SK-N-SH (cell line): ENCODE data around the gene TBC1D8. TPM values are rescaled to one million over a fixed set of nuclear protein-coding genes. Genes with fewer than 3 reads are reported as not detected.

Experiments used
- CTCF ChIA-PET: fragments of 300-600, 350-600 bp; formaldehyde crosslinking; extraction: SDS; loops from one replicate; lab custom pipeline; 2021; lab: Yijun Ruan, JAX
- POLR2A ChIA-PET: fragments of 350-600 bp; sonication (Branson Sonifier 250); formaldehyde crosslinking; extraction: SDS; loops from one replicate; lab custom pipeline; 2020; ENCODE audit warnings: antibody characterized with exemption, inconsistent platforms; lab: Yijun Ruan, JAX
- DNase-seq: peaks from one replicate; pipeline ENCODE4 v3.0.0; 2012
- H2AFZ ChIP-seq: fragments of 200-600 bp; sonication (generic); 2 replicates; pipeline ENCODE4 v1.8.1; 2016; ENCODE audit warnings: antibody characterized with exemption, mild to moderate bottlenecking, low read depth
- H3F3A ChIP-seq: fragments of 200-600 bp; sonication (generic); replicated peaks from 2 replicates; pipeline ENCODE3; 2016; ENCODE audit warnings: antibody characterized with exemption, mild to moderate bottlenecking; ENCODE audit not compliant: insufficient read depth
- H3K27ac ChIP-seq, 2 experiments: fragments of 200-500 bp in 1 of 2; fragments of 200-600 bp in 1 of 2; sonication (Bioruptor generic) in 1 of 2; sonication (generic), shearing (Covaris generic) in 1 of 2; 2 replicates each; pipeline versions ENCODE4 v1.5.1 to v1.6.1; 2014 to 2016; ENCODE audit warnings: low read depth in 2 of 2, inconsistent platforms in 1 of 2, low read length in 1 of 2, mild to moderate bottlenecking in 1 of 2, mixed read lengths in 1 of 2
- H3K27me3 ChIP-seq: fragments of 200-600 bp; sonication (generic), shearing (Covaris generic); 2 replicates; pipeline ENCODE4 v1.6.1; 2016; ENCODE audit warnings: mixed run types; ENCODE audit not compliant: insufficient read depth
- H3K36me3 ChIP-seq, 2 experiments: fragments of 200-500 bp in 1 of 2; fragments of 200-600 bp in 1 of 2; sonication (Bioruptor generic) in 1 of 2; sonication (generic) in 1 of 2; replicated peaks in 1 of 2; 2 replicates each; pipeline versions ENCODE3 to v1.5.1; 2014 to 2016; ENCODE audit warnings: low read length in 1 of 2, mild to moderate bottlenecking in 1 of 2; ENCODE audit not compliant: insufficient read depth in 2 of 2, control insufficient read depth in 1 of 2
- H3K4me1 ChIP-seq, 2 experiments: fragments of 200-500 bp in 1 of 2; fragments of 200-600 bp in 1 of 2; sonication (Bioruptor generic) in 1 of 2; sonication (generic), shearing (Covaris generic) in 1 of 2; 2 replicates each; pipeline versions ENCODE4 v1.5.1 to v1.6.1; 2014 to 2016; ENCODE audit warnings: low read depth in 1 of 2, low read length in 1 of 2, mixed run types in 1 of 2; ENCODE audit not compliant: insufficient read depth in 2 of 2, control insufficient read depth in 1 of 2
- H3K4me2 ChIP-seq: fragments of 200-600 bp; sonication (generic), shearing (Covaris generic); 2 replicates; pipeline ENCODE4 v1.6.1; 2017; ENCODE audit warnings: mixed run types
- H3K4me3 ChIP-seq, 2 experiments: fragments of 200-500 bp in 1 of 2; fragments of 200-600 bp in 1 of 2; sonication (Bioruptor generic) in 1 of 2; sonication (generic), shearing (Covaris generic) in 1 of 2; 2 replicates each; pipeline versions ENCODE4 v1.5.1 to v1.8.1; 2014 to 2016; ENCODE audit warnings: low read depth in 2 of 2, inconsistent platforms in 1 of 2, low read length in 1 of 2, mild to moderate bottlenecking in 1 of 2, mixed read lengths in 1 of 2, moderate library complexity in 1 of 2
- H3K79me2 ChIP-seq: fragments of 200-600 bp; sonication (generic); 2 replicates; pipeline ENCODE4 v1.8.1; 2017; ENCODE audit warnings: mild to moderate bottlenecking; ENCODE audit not compliant: insufficient read depth
- H3K9ac ChIP-seq: fragments of 200-600 bp; sonication (generic); 2 replicates; pipeline ENCODE4 v1.6.1; 2017; ENCODE audit warnings: mixed run types
- H3K9me2 ChIP-seq: fragments of 200-600 bp; sonication (generic); 2 replicates; pipeline ENCODE4 v1.6.1; 2017; ENCODE audit warnings: mixed run types
- H3K9me3 ChIP-seq: fragments of 200-600 bp; sonication (generic); 2 replicates; pipeline ENCODE4 v1.6.1; 2017; ENCODE audit warnings: mixed run types, mild to moderate bottlenecking, moderate library complexity
- H4K20me1 ChIP-seq: fragments of 200-600 bp; sonication (generic); 2 replicates; pipeline ENCODE4 v1.6.1; 2017; ENCODE audit warnings: mild to moderate bottlenecking, mixed run types; ENCODE audit not compliant: insufficient read depth
- ELF1 ChIP-seq: IDR thresholded peaks from 2 replicates; pipeline ENCODE4 v1.4.0; 2012
- EP300 ChIP-seq, 2 experiments: IDR thresholded peaks; 2 replicates each; pipeline versions ENCODE4 v1.4.0 to v1.6.1; 2012; ENCODE audit warnings: borderline replicate concordance in 1 of 2, low read depth in 1 of 2, low read length in 1 of 2
- EZH2phosphoT487 ChIP-seq: fragments of 200-600 bp; sonication (generic); IDR thresholded peaks from 2 replicates; pipeline ENCODE4 v1.6.1; 2017; ENCODE audit warnings: low read depth, mixed run types, mild to moderate bottlenecking, antibody characterized with exemption, moderate library complexity, borderline replicate concordance
- FOSL2 ChIP-seq: IDR thresholded peaks from 2 replicates; pipeline ENCODE4 v1.4.0; 2012; ENCODE audit warnings: low read depth, mild to moderate bottlenecking, moderate library complexity, borderline replicate concordance
- FOXJ3 ChIP-seq: sonication (generic); formaldehyde crosslinking; IDR thresholded peaks from 2 replicates; pipeline ENCODE4 v1.5.1; 2020; ENCODE audit warnings: mild to moderate bottlenecking, missing genetic modification reagents
- GABPA ChIP-seq: IDR thresholded peaks from 2 replicates; pipeline ENCODE4 v1.4.0; 2012; ENCODE audit warnings: low read depth, mild to moderate bottlenecking
- IRF3 ChIP-seq: fragments of 150-350 bp; IDR thresholded peaks from 2 replicates; pipeline ENCODE4 v1.6.1; 2016; ENCODE audit warnings: mild to moderate bottlenecking, low read depth, low read length
- JUND ChIP-seq: IDR thresholded peaks from 2 replicates; pipeline ENCODE4 v1.4.0; 2012
- MAX ChIP-seq: IDR thresholded peaks from 2 replicates; pipeline ENCODE4 v1.4.0; 2012; ENCODE audit warnings: low read depth
- MEF2A ChIP-seq: IDR thresholded peaks from 2 replicates; pipeline ENCODE4 v1.4.0; 2012; ENCODE audit warnings: low read depth, borderline replicate concordance
- MXI1 ChIP-seq: IDR thresholded peaks from 2 replicates; pipeline ENCODE4 v1.6.1; 2012; ENCODE audit warnings: mild to moderate bottlenecking, low read depth, low read length, improper control_type of control experiment
- NFIC ChIP-seq: IDR thresholded peaks from 2 replicates; pipeline ENCODE4 v1.4.0; 2012; ENCODE audit warnings: borderline replicate concordance
- NRF1 ChIP-seq: IDR thresholded peaks from 2 replicates; pipeline ENCODE4 v1.6.1; 2012; ENCODE audit warnings: low read depth, mild to moderate bottlenecking, low read length
- PBX3 ChIP-seq: IDR thresholded peaks from 2 replicates; pipeline ENCODE4; 2012
- POLR2AphosphoS5 ChIP-seq: IDR thresholded peaks from 2 replicates; pipeline ENCODE4 v1.6.1; 2012; ENCODE audit warnings: low read depth, low read length
- RCOR1 ChIP-seq: fragments of 150-350 bp; IDR thresholded peaks from 2 replicates; pipeline ENCODE4 v1.6.1; 2017; ENCODE audit warnings: antibody characterized with exemption, low read length
- SIN3A ChIP-seq: IDR thresholded peaks from 2 replicates; pipeline ENCODE4 v1.6.1; 2012; ENCODE audit warnings: low read depth, mild to moderate bottlenecking, low read length, moderate library complexity, borderline replicate concordance
- TAF1 ChIP-seq: IDR thresholded peaks from 2 replicates; pipeline ENCODE4 v1.6.1; 2012; ENCODE audit warnings: low read depth, mild to moderate bottlenecking, low read length, moderate library complexity, borderline replicate concordance
- USF1 ChIP-seq: IDR thresholded peaks from 2 replicates; pipeline ENCODE4 v1.4.0; 2012; ENCODE audit warnings: low read depth, borderline replicate concordance
- USF2 ChIP-seq: fragments of 150-350 bp; IDR thresholded peaks from 2 replicates; pipeline ENCODE4 v1.6.1; 2017; ENCODE audit warnings: antibody characterized with exemption, low read length, low read depth, borderline replicate concordance
- WGBS: methylation state at CpG from one replicate; pipeline ENCODE4 v1.1.6; 2017; ENCODE audit warnings: low lambda C conversion rate; 5-methylcytosine and 5-hydroxymethylcytosine counted together
- polyA plus RNA-seq, 3 experiments: library from polyadenylated mRNA; depleted of rRNA; stranded (reverse); fragments of >200 nt; gene quantifications; 2 replicates each; pipeline ENCODE4 v1.2.3, GENCODE V29; 2012

TBC1D8 gene
- polyA plus RNA-seq, 1 of the 3 experiments (the other 2 are of a cell fraction), result 5.3 TPM

GRCh38 chr2:101133492-101134100, 17.6 kb downstream of the TBC1D8 start:
- no peaks in the 10 kb centered on the region for H3K79me2 ChIP-seq
- TF ChIP-seq FOSL2 (no peak), MXI1 (no peak), FOXJ3 (CRISPR knock-in tag) (no peak), MEF2A (no peak), NFIC (no peak), ELF1 (no peak), SIN3A (no peak), TAF1 (no peak), PBX3 (no peak), EP300 (IDR thresholded peaks at IDR 0.05; ENCODE audit: borderline replicate concordance in 1 of 2, low read depth in 1 of 2, low read length in 1 of 2) (no peak), POLR2AphosphoS5 (no peak), NRF1 (no peak), IRF3 (no peak), USF1 (no peak), MAX (no peak), RCOR1 (no peak), EZH2phosphoT487 (no peak), JUND (no peak), GABPA (no peak), USF2 (no peak)
- H4K20me1 ChIP-seq, result no peaks in the 10 kb centered on the region
- H3K27ac ChIP-seq, result no peak overlapping the region
- CTCF ChIA-PET, result no interaction called here
- H3K36me3 ChIP-seq, result no peaks in the 10 kb centered on the region
- peaks cover 0 to 5% of the 10 kb centered on the region in 2 experiments; a peak in 1 of 4 replicates for H3K4me1 ChIP-seq
- POLR2A ChIA-PET, result no interaction called here
- no peaks in the 10 kb centered on the region for H3F3A ChIP-seq
- 100% methylated on average over 2 of the region's 2 CpGs for WGBS
- H3K4me3 ChIP-seq, result no peak overlapping the region
- no peak for DNase-seq
- no peaks in the 10 kb centered on the region for H3K9me3 ChIP-seq
- no peaks in the 10 kb centered on the region for H3K9me2 ChIP-seq
- H3K9ac ChIP-seq, result no peak overlapping the region
- H2AFZ ChIP-seq, result no peak overlapping the region
- H3K4me2 ChIP-seq, result no peak overlapping the region
- H3K27me3 ChIP-seq, result no peaks in the 10 kb centered on the region
